Prostate gland (tissue), 2 donors: ENCODE data around the gene ALPK3.

Source experiments
- CTCF ChIP-seq, 4 experiments: fragments of 200-600 bp in 2 of 4; fragments of 450-650 bp in 2 of 4; sonication (generic) in 2 of 4; IDR thresholded peaks; 1 replicate in 3 of 4; 2 replicates in 1 of 4; pipeline ENCODE4 v1.5.1; 2016 to 2019; ENCODE audit warnings: antibody characterized with exemption in 4 of 4, mild to moderate bottlenecking in 2 of 4, moderate library complexity in 2 of 4
- POLR2A ChIP-seq: fragments of 450-650 bp; IDR thresholded peaks from one replicate; pipeline ENCODE4 v1.6.1; 2016; ENCODE audit warnings: antibody characterized with exemption, mild to moderate bottlenecking
- POLR2AphosphoS5 ChIP-seq: sonication (generic); formaldehyde crosslinking; IDR thresholded peaks from one replicate; pipeline ENCODE4 v1.6.1; 2017; ENCODE audit warnings: antibody characterized with exemption

GRCh38 chr15:84783493-84784251 is 33.5 kb upstream of the ALPK3 start:
- TF ChIP-seq CTCF (IDR thresholded peaks at IDR 0.05) (no peak), POLR2A (no peak), POLR2AphosphoS5 (no peak)
